GM12865 (cell line): Measurements from ENCODE around the gene MICAL2.

Experiments
- DNase-seq: peaks from one replicate; pipeline ENCODE4 v3.0.0; 2010; ENCODE audit warnings: low read depth
- H3K4me3 ChIP-seq: 2 replicates; pipeline ENCODE4 v1.5.1; 2011; ENCODE audit warnings: mild to moderate bottlenecking, low read depth, low read length, control low read depth
- CTCF ChIP-seq: IDR thresholded peaks from 2 replicates; pipeline ENCODE4 v1.5.1; 2011; ENCODE audit warnings: low read length, control low read depth, low read depth, inconsistent platforms; ENCODE audit not compliant: insufficient read depth; ENCODE audit errors: missing control alignments

MICAL2 gene

DNA sequence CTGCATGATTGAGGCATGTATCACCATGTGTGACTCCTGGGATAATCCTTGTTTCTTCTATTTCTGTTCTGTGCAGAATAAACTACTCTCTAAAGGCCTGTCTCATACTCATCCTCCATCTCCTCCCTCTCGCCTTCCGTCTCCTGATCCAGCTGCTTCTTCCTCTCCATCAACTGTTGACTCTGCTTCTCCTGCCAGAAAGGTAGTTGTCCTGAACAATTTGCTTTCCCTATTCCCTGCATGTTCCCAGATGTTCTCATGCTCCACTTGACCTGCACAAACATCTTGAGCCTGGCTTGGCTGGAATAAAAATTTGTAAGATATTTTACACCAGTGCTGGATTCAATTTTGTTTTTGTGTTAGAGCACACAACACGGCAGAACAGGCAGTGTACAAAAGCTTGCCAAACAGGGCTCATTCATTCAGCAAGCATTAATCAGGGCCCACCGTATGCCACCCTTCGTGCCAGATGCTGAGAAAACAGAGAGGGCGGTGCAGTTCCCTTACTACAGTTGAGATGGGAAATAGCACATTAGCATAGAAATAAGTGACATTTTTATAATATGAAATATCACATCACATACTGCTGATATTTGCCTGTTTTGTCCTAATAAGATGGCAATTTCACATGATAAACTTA is 133.6 kb downstream of the MICAL2 start:
- TF ChIP-seq CTCF, result no peak
- H3K4me3 ChIP-seq, result no peak overlapping the region
- DNase-seq, result no peak

GRCh38 chr11:12245091-12245490 is 134.7 kb downstream of the MICAL2 start:
- no peak for TF ChIP-seq CTCF
- no peak overlapping the region for H3K4me3 ChIP-seq
- DNase-seq, result no peak

- H3K4me3 ChIP-seq, result no peak overlapping the region
- no peak for DNase-seq
- no peak for TF ChIP-seq CTCF
These were observed 135.2 kb downstream of the MICAL2 start for GRCh38 chr11:12245549-12246016.

DNA sequence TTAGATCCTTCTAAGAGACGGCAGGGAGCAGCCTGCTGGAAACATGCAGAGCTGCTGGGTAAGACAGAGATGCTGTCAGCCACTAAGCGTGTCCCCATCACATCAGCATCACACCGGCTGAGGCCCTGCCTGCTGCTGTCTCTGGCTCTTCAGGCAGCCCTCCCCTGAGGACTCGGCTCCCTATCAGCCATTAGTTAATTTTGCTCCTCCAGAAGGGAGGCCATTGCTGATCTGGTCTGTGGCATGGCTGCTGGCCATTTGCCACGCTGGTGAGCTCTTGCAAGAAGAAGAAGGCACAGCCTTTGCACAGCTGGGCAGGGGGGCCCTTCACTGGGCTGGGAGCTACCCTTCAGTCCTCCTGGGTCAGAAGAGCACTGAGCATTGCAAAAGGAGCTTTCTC is 135.8 kb downstream of the MICAL2 start:
- no peak overlapping the region for H3K4me3 ChIP-seq
- no peak for DNase-seq
- TF ChIP-seq CTCF, result no peak

DNA sequence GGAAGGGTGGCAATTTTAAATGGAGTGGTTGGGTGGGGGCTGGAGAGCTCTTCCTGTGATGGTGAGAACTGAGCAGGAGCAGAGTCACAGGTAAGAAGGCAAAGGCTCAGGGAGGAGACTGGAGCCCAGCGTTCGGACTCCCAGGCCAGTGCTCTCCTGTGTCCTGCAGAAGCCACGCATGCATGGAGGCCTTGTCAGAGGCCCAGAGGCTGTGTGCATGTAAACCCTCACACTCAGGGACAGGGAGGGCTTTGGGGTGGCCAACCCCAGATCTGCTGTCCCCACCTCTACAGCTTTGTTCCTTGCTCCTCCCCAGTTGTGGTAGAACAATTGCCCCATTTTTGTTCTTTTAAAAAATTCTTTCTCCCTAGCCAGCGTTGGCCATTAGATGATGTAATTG is 136.6 kb downstream of the MICAL2 start:
- H3K4me3 ChIP-seq, result no peak overlapping the region
- no peak for TF ChIP-seq CTCF
- DNase-seq, result no peak

- DNase-seq, result no peak
- no peak for TF ChIP-seq CTCF
- H3K4me3 ChIP-seq, result no peak overlapping the region
These were observed 137.3 kb downstream of the MICAL2 start for GRCh38 chr11:12247543-12248254.
